Lower leg skin (tissue), 3 donors: ENCODE results near the gene HOXD9.

Experiments used
- POLR2A ChIP-seq, 2 donors: fragments of 450-650 bp; IDR thresholded peaks; one replicate each; pipeline ENCODE4 v1.6.1; 2016 to 2017; ENCODE audit warnings: antibody characterized with exemption in 2 of 2, mild to moderate bottlenecking in 1 of 2, moderate library complexity in 1 of 2
- TF ChIP-seq, protein P1 (sequence below), 3 donors: fragments of 450-650 bp; IDR thresholded peaks; one replicate each; pipeline ENCODE4 v1.5.1; 2016; ENCODE audit warnings: antibody characterized with exemption in 3 of 3, mild to moderate bottlenecking in 3 of 3, moderate library complexity in 2 of 3

GRCh38 chr2:176109946-176110345 is 12.6 kb upstream of the HOXD9 start:
- TF ChIP-seq, protein P1, sequence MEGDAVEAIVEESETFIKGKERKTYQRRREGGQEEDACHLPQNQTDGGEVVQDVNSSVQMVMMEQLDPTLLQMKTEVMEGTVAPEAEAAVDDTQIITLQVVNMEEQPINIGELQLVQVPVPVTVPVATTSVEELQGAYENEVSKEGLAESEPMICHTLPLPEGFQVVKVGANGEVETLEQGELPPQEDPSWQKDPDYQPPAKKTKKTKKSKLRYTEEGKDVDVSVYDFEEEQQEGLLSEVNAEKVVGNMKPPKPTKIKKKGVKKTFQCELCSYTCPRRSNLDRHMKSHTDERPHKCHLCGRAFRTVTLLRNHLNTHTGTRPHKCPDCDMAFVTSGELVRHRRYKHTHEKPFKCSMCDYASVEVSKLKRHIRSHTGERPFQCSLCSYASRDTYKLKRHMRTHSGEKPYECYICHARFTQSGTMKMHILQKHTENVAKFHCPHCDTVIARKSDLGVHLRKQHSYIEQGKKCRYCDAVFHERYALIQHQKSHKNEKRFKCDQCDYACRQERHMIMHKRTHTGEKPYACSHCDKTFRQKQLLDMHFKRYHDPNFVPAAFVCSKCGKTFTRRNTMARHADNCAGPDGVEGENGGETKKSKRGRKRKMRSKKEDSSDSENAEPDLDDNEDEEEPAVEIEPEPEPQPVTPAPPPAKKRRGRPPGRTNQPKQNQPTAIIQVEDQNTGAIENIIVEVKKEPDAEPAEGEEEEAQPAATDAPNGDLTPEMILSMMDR (IDR thresholded peaks at IDR 0.05): no peak
- no peak for TF ChIP-seq POLR2A (IDR thresholded peaks at IDR 0.05)
